ENCODE results near the gene METTL16. TPM values are rescaled to one million over a fixed set of nuclear protein-coding genes. Genes with fewer than 3 reads are reported as not detected.

METTL16 gene
- total RNA-seq, 4 donors from 2014 or later: 30.4 to 48.9 (median 44.7) TPM

DNA sequence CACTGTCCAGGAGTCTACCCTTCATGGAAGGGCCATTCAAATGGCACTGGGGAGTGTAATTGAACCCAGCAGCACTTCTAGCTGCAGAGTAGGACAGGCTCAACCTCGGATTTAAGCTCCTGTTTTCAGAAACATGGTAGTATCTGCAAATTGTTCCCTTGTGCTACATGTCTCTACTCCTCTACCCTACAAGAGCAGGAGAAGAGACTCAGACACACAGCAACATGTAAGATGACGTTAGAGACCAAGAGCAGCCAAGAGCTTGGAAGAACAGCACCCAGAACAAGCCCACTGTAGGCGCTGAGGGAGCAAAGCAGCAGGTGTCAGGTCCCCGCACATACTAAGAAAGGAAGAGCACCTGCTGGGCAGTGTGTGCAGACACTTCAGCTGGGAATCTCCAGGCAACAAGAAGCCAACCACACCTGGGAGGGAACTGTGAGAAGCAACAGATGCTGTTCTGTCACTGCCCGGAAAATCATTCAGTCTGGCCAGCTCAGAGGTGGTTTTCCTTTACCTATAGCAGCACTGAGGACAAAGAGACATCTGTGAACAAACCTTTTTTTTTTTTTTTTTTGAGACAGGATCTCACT lies 75.3 kb downstream of the METTL16 start:
- Histone ChIP-seq H3K9me3 (no peaks in the 10 kb centered on the region), H3K36me3 (peaks cover 0 to 13% of the 10 kb centered on the region in 2 donors), H3K4me1 (peaks cover 18 to 28% of the 10 kb centered on the region in 2 donors), H3K27me3 (no peaks in the 10 kb centered on the region), H3K4me3 (replicated peaks in 1 of 3) (no peak overlapping the region), H3K27ac (peak overlapping the region in 1 of 3 donors; percentile 41)
- 64% methylated on average over 5 of the region's 5 CpGs for WGBS, 2 donors
- TF ChIP-seq POLR2A (IDR thresholded peaks at IDR 0.05) (no peak), CTCF (IDR thresholded peaks at IDR 0.05) (no peak)
- intact Hi-C loops (cut with DNase I): no loop called here
- DNase-seq: no peak

- H3K36me3 ChIP-seq: peaks cover 0 to 13% of the 10 kb centered on the region in 2 donors
- intact Hi-C loops (cut with DNase I): no loop called here
- peak overlapping the region; percentile 25 to 66 (median 60) for H3K27ac ChIP-seq
- peak; percentile 81 to 85 for DNase-seq
- H3K9me3 ChIP-seq: no peaks in the 10 kb centered on the region
- H3K4me1 ChIP-seq: peaks cover 18 to 28% of the 10 kb centered on the region in 2 donors
- no peak overlapping the region for H3K4me3 ChIP-seq (replicated peaks in 1 of 3)
- no peaks in the 10 kb centered on the region for H3K27me3 ChIP-seq
- WGBS, 2 donors: 40 to 44% methylated on average over 9 of the region's 9 CpGs
- peak in 1 of 2 donors; percentile 8 for TF ChIP-seq POLR2A (IDR thresholded peaks at IDR 0.05)
- no peak for TF ChIP-seq CTCF (IDR thresholded peaks at IDR 0.05)
Observed at GRCh38 chr17:2435862-2436261, 75.8 kb downstream of the METTL16 start.

DNA sequence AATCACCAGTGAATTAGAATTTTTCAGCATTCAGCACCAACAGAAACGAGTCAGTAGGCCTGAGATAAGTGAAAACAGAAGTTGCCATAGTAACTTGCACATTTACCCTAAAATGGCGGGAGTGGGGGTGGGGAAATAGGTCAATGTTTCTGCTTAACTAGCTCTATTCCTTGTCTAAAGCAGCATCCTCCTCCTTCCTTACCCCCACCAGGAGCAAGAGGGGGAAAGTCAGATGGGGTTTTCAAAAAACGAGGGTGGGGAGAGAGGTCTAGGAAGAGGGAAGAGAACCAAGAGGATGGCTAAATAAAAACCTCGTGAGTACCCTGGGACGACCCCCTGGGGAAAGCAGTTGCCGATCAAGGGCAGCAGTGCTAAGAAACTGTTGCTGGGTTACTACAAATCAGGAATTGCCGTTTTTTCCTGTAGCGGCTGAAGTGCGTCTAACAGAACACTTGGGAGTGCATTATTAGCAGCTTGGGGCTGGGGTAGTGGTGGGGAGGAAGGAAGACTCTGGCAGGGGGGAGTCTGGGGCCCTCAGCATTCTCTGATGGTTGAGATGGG lies 76.4 kb downstream of the METTL16 start:
- Histone ChIP-seq H3K4me3 (replicated peaks in 1 of 3) (no peak overlapping the region), H3K9me3 (no peaks in the 10 kb centered on the region), H3K27me3 (no peaks in the 10 kb centered on the region), H3K36me3 (peaks cover 0 to 13% of the 10 kb centered on the region in 2 donors), H3K4me1 (peaks cover 18 to 28% of the 10 kb centered on the region in 2 donors), H3K27ac (peak overlapping the region; percentile 25 to 66 (median 60))
- DNase-seq: peak; percentile 46 to 55
- intact Hi-C loops (cut with DNase I): no loop called here
- 16 to 18% methylated on average over 9 of the region's 9 CpGs for whole genome bisulfite sequencing, 2 donors
- TF ChIP-seq POLR2A (IDR thresholded peaks at IDR 0.05): no peak
- no peak for TF ChIP-seq CTCF (IDR thresholded peaks at IDR 0.05)

GRCh38 chr17:2433696-2434095 lies 78.0 kb downstream of the METTL16 start:
- no peak overlapping the region for H3K4me3 ChIP-seq (replicated peaks in 1 of 3)
- H3K4me1 ChIP-seq: peaks cover 18 to 28% of the 10 kb centered on the region in 2 donors
- no peak for DNase-seq
- H3K27ac ChIP-seq: no peak overlapping the region
- 91 to 94% methylated on average over 11 of the region's 11 CpGs for WGBS, 2 donors
- intact Hi-C loops (cut with DNase I): no loop called here
- TF ChIP-seq POLR2A (IDR thresholded peaks at IDR 0.05) (no peak), CTCF (IDR thresholded peaks at IDR 0.05) (no peak)
- H3K27me3 ChIP-seq: no peaks in the 10 kb centered on the region
- H3K36me3 ChIP-seq: peaks cover 0 to 8% of the 10 kb centered on the region in 2 donors
- no peaks in the 10 kb centered on the region for H3K9me3 ChIP-seq

DNA sequence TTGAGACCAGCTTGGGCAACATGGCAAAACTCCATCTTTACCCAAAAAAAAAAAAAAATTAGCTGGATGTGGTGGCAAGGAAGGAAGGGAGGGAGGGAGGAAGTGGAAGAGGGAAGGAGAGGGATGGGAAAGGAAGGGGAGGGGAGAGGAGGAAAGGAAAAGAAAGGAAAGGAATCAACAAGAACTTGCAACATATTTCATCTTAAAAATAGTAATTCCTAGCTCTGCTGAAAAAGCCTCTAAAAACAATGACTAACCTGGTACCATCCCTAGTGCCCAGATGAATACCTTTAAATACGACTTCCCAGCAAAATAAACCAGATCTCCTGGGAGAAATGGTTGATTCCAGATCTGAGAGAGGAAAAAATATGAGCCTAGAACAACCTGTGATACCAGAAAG lies 83.8 kb downstream of the METTL16 start:
- no peaks in the 10 kb centered on the region for H3K4me1 ChIP-seq
- WGBS, 2 donors: 79 to 89% methylated on average over 1 of the region's 1 CpG
- intact Hi-C loops (cut with DNase I): loop anchor here (10.0 kb wide), 1 partner anchor 277 kb away; no protein-coding TSS in a partner anchor
- no peak overlapping the region for H3K27ac ChIP-seq
- no peak for TF ChIP-seq POLR2A (IDR thresholded peaks at IDR 0.05)
- TF ChIP-seq CTCF (IDR thresholded peaks at IDR 0.05): no peak
- H3K9me3 ChIP-seq: no peaks in the 10 kb centered on the region
- H3K36me3 ChIP-seq: peaks cover 0 to under 1% of the 10 kb centered on the region in 2 donors
- no peaks in the 10 kb centered on the region for H3K27me3 ChIP-seq
- H3K4me3 ChIP-seq (replicated peaks in 1 of 3): no peak overlapping the region
- no peak for DNase-seq

Data from thyroid gland (tissue), 4 donors.